GM23338 (cell line): ENCODE measurements around the gene SLC6A18. TPM values are rescaled to one million over a fixed set of nuclear protein-coding genes. Genes with fewer than 3 reads are reported as not detected.

Experiments used
- ATAC-seq: fragments of 200-7000 bp; cut with Tn5 transposase; 3 replicates; pipeline ENCODE4 v1.9.1; 2020
- DNase-seq: peaks from one replicate; pipeline ENCODE4 v3.0.0-alpha.2; 2015; ENCODE audit warnings: low spot score
- H2AFZ ChIP-seq: fragments of 200-600 bp; sonication (generic); 2 replicates; pipeline ENCODE4 v1.8.0; 2016; ENCODE audit warnings: antibody characterized with exemption, mild to moderate bottlenecking, moderate library complexity
- H3F3A ChIP-seq: fragments of 200-600 bp; sonication (generic); replicated peaks from 2 replicates; pipeline ENCODE4 v1.8.0; 2017; ENCODE audit warnings: antibody characterized with exemption, mixed run types, low read depth
- H3K27ac ChIP-seq: fragments of 200-600 bp; sonication (generic); 2 replicates; pipeline ENCODE4 v1.6.1; 2016; ENCODE audit warnings: low read depth
- H3K27me3 ChIP-seq: fragments of 200-600 bp; sonication (generic); 2 replicates; pipeline ENCODE4 v1.8.0; 2016; ENCODE audit warnings: mild to moderate bottlenecking, mixed run types, moderate library complexity; ENCODE audit not compliant: insufficient read depth
- H3K36me3 ChIP-seq: fragments of 200-600 bp; sonication (generic); 2 replicates; pipeline ENCODE4 v1.8.0; 2016; ENCODE audit warnings: mild to moderate bottlenecking; ENCODE audit not compliant: insufficient read depth
- H3K4me1 ChIP-seq: fragments of 200-600 bp; sonication (generic); 2 replicates; pipeline ENCODE4 v1.8.0; 2016; ENCODE audit warnings: mild to moderate bottlenecking, moderate library complexity; ENCODE audit not compliant: insufficient read depth
- H3K4me2 ChIP-seq: fragments of 200-600 bp; sonication (generic); 2 replicates; pipeline ENCODE4 v1.7.1; 2017; ENCODE audit warnings: mixed run types
- H3K4me3 ChIP-seq: fragments of 200-600 bp; sonication (generic); 2 replicates; pipeline ENCODE4 v1.6.1; 2016; ENCODE audit warnings: mixed run types
- H3K79me2 ChIP-seq: fragments of 200-600 bp; sonication (generic); replicated peaks from 2 replicates; pipeline ENCODE4 v1.8.0; 2017; ENCODE audit warnings: mild to moderate bottlenecking; ENCODE audit not compliant: insufficient read depth
- H3K9me2 ChIP-seq: fragments of 200-600 bp; sonication (generic); 2 replicates; pipeline ENCODE4 v1.8.0; 2017; ENCODE audit not compliant: insufficient read depth
- H4K20me1 ChIP-seq: fragments of 200-600 bp; sonication (generic); replicated peaks from 2 replicates; pipeline ENCODE4 v1.8.0; 2017; ENCODE audit warnings: mild to moderate bottlenecking; ENCODE audit not compliant: insufficient read depth
- H3K27ac Mint-ChIP-seq: 2 replicates; pipeline ENCODE4 v1.8.0; 2020; ENCODE audit warnings: inconsistent platforms, mild to moderate bottlenecking, moderate library complexity, mixed read lengths
- H3K27me3 Mint-ChIP-seq: 3 replicates; pipeline ENCODE4 v1.8.0; 2022; ENCODE audit warnings: low read depth, mild to moderate bottlenecking, moderate library complexity, mixed read lengths, inconsistent platforms; ENCODE audit not compliant: insufficient read depth, poor library complexity
- H3K36me3 Mint-ChIP-seq: 3 replicates; pipeline ENCODE4 v1.8.0; 2021; ENCODE audit warnings: low read depth, mild to moderate bottlenecking, inconsistent platforms, moderate library complexity, mixed read lengths
- H3K4me1 Mint-ChIP-seq: 3 replicates; pipeline ENCODE4 v1.8.0; 2020; ENCODE audit warnings: mild to moderate bottlenecking, inconsistent platforms, mixed read lengths
- H3K4me3 Mint-ChIP-seq: 3 replicates; pipeline ENCODE4 v1.8.0; 2021; ENCODE audit warnings: moderate library complexity, mild to moderate bottlenecking, inconsistent platforms, mixed read lengths
- H3K9me3 Mint-ChIP-seq: 3 replicates; pipeline ENCODE4 v1.8.0; 2020; ENCODE audit warnings: moderate library complexity, mild to moderate bottlenecking, inconsistent platforms, mixed read lengths
- CREB1 ChIP-seq: fragments of 250-450 bp; sonication (Bioruptor Pico); IDR thresholded peaks from 2 replicates; pipeline ENCODE4 v1.5.0; 2020; ENCODE audit warnings: low read depth, mild to moderate bottlenecking, moderate library complexity
- ETS1 ChIP-seq: IDR thresholded peaks from 2 replicates; pipeline ENCODE4 v1.6.1; 2016; ENCODE audit warnings: antibody characterized with exemption
- EZH2 ChIP-seq: fragments of 200-600 bp; sonication (generic); IDR thresholded peaks from one replicate; pipeline ENCODE4 v1.8.0; 2017; ENCODE audit warnings: antibody characterized with exemption, mild to moderate bottlenecking, low read depth; ENCODE audit not compliant: unreplicated experiment
- EZH2phosphoT487 ChIP-seq: fragments of 200-600 bp; sonication (generic); IDR thresholded peaks from one replicate; pipeline ENCODE4 v1.8.1; 2018; ENCODE audit warnings: antibody characterized with exemption; ENCODE audit not compliant: unreplicated experiment
- JUNB ChIP-seq: IDR thresholded peaks from one replicate; pipeline ENCODE4 v1.6.1; 2016; ENCODE audit warnings: antibody characterized with exemption; ENCODE audit not compliant: unreplicated experiment
- POLR2AphosphoS5 ChIP-seq: IDR thresholded peaks from 2 replicates; pipeline ENCODE4 v1.6.1; 2016; ENCODE audit warnings: antibody characterized with exemption, low read depth
- REST ChIP-seq: IDR thresholded peaks from one replicate; pipeline ENCODE4 v1.6.1; 2018; ENCODE audit warnings: antibody characterized with exemption; ENCODE audit not compliant: unreplicated experiment
- STAT1 ChIP-seq: IDR thresholded peaks from one replicate; pipeline ENCODE4 v1.6.1; 2016; ENCODE audit warnings: antibody characterized with exemption; ENCODE audit not compliant: unreplicated experiment
- ZNF114 ChIP-seq: fragments of 250-450 bp; sonication (Bioruptor Pico); IDR thresholded peaks from 2 replicates; pipeline ENCODE4 v1.5.0; 2020; ENCODE audit warnings: mild to moderate bottlenecking, moderate library complexity
- ZNF331 ChIP-seq: fragments of 250-450 bp; sonication (Bioruptor Pico); IDR thresholded peaks from 2 replicates; pipeline ENCODE4 v1.5.0; 2020; ENCODE audit warnings: low read depth, mild to moderate bottlenecking, moderate library complexity
- ZNF462 ChIP-seq: fragments of 250-450 bp; sonication (Bioruptor Pico); IDR thresholded peaks from 2 replicates; pipeline ENCODE4 v1.5.0; 2020; ENCODE audit warnings: mild to moderate bottlenecking, moderate library complexity
- polyA plus RNA-seq: library from polyadenylated mRNA; unstranded; fragments of >200 nt; fragmentation: Nextera tagmentation; extraction: Ambion mirVana; gene quantifications from 2 replicates; pipeline ENCODE4 v1.2.1, GENCODE V29; 2016
- total RNA-seq: library from RNA; depleted of rRNA; stranded (reverse); fragments of >200 nt; shearing (Covaris generic); gene quantifications from 2 replicates; pipeline ENCODE4 v1.2.3, GENCODE V29; 2014

SLC6A18 gene
- total and polyA plus RNA-seq, 2 experiments from 2014 or later, result not detected

GRCh38 chr5:1268056-1268455 lies 42.9 kb downstream of the SLC6A18 start:
- Histone ChIP-seq H3K4me2 (no peak overlapping the region), H2AFZ (no peak overlapping the region), H3K36me3 (peaks cover 20% of the 10 kb centered on the region; the same call in 1 of the 2 replicates), H3K9me2 (no peaks in the 10 kb centered on the region), H3K27ac (no peak overlapping the region), H3K79me2 (no peaks in the 10 kb centered on the region), H3K27me3 (no peaks in the 10 kb centered on the region), H3K4me3 (no peak overlapping the region), H3F3A (no peaks in the 10 kb centered on the region), H4K20me1 (no peaks in the 10 kb centered on the region), H3K4me1 (no peaks in the 10 kb centered on the region)
- Mint-ChIP-seq H3K27me3 (peaks cover 9% of the 10 kb centered on the region), H3K9me3 (peaks cover 5% of the 10 kb centered on the region; the same call in 2 of the 3 replicates), H3K27ac (no peak overlapping the region), H3K4me1 (no peaks in the 10 kb centered on the region), H3K4me3 (no peak overlapping the region), H3K36me3 (peaks cover 68% of the 10 kb centered on the region)
- TF ChIP-seq JUNB (no peak), EZH2 (no peak), EZH2phosphoT487 (no peak), ZNF462 (CRISPR knock-in tag) (no peak)
- no peak for ATAC-seq
- DNase-seq, result no peak

DNA sequence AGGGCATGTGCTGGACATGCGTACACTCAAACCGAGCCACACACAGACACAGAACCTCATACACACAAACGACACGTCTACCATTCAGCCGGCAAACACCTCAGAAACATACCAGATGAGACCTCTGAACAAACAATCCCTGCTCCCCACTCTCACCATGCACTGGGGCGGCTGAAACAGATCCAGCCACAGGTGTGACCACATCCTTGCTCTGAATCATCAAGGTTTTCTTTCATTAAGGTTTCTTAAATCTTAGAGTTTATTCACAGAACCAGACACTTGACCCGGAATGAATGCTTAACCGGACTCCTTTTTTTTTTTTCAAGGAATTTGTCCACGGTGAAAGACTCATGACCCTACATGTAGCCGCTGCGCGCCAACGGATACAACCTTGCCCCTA lies 43.5 kb downstream of the SLC6A18 start:
- no peaks in the 10 kb centered on the region for H3K4me1 Mint-ChIP-seq
- H3K27ac ChIP-seq, result no peak overlapping the region
- TF ChIP-seq ETS1 (no peak), EZH2 (no peak), REST (no peak), ZNF331 (no peak), POLR2AphosphoS5 (no peak), STAT1 (no peak), EZH2phosphoT487 (no peak), ZNF114 (CRISPR knock-in tag) (no peak), JUNB (no peak), CREB1 (CRISPR knock-in tag) (no peak)

More for the DNA sequence above, 43.5 kb downstream of the SLC6A18 start:
- Histone ChIP-seq H3K27me3 (no peaks in the 10 kb centered on the region), H3K36me3 (peaks cover 15% of the 10 kb centered on the region; the same call in 1 of the 2 replicates), H3K4me3 (no peak overlapping the region), H2AFZ (no peak overlapping the region), H3K4me2 (no peak overlapping the region), H3K9me2 (no peaks in the 10 kb centered on the region), H3F3A (no peaks in the 10 kb centered on the region), H4K20me1 (no peaks in the 10 kb centered on the region), H3K4me1 (no peaks in the 10 kb centered on the region), H3K79me2 (no peaks in the 10 kb centered on the region; the same call in 1 of the 2 replicates)
- H3K36me3 Mint-ChIP-seq, result peaks cover 63% of the 10 kb centered on the region
- H3K4me3 Mint-ChIP-seq, result no peak overlapping the region
- no peak for ATAC-seq
- H3K27me3 Mint-ChIP-seq, result peaks cover 9% of the 10 kb centered on the region
- H3K27ac Mint-ChIP-seq, result no peak overlapping the region
- peaks cover 1% of the 10 kb centered on the region; the same call in 1 of the 3 replicates for H3K9me3 Mint-ChIP-seq
- no peak for DNase-seq
